PC-9 (cell line): ENCODE measurements around the gene ATAD3A. TPM values are rescaled to one million over a fixed set of nuclear protein-coding genes. Genes with fewer than 3 reads are reported as not detected.

Experiments used
- BruUV-seq: library from RNA; stranded (reverse); fragments of 400-500 nt; replicated peaks from 2 replicates; lab custom pipeline; 2021; lab: Mats Ljungman, UMichigan
- CTCF ChIA-PET: fragments of 300-600 bp; sonication (Branson Sonifier 250); formaldehyde crosslinking; loops from one replicate; lab custom pipeline; 2022; ENCODE audit warnings: antibody characterized with exemption; lab: Charles Lee
- POLR2A ChIA-PET: fragments of 300-600 bp; sonication (Branson Sonifier 250); formaldehyde crosslinking; loops from one replicate; lab custom pipeline; 2022; ENCODE audit warnings: antibody characterized with exemption; ENCODE audit not compliant: unreplicated experiment; lab: Charles Lee
- DNase-seq, 2 experiments: peaks; one replicate each; pipeline versions ENCODE4 v3.0.0 to v3.0.0-alpha.2; 2015 to 2022; ENCODE audit warnings: mixed read lengths in 1 of 2
- H2AFZ ChIP-seq: fragments of 200-600 bp; sonication (generic); 2 replicates; pipeline ENCODE4 v1.8.1; 2017; ENCODE audit warnings: antibody characterized with exemption
- H3F3A ChIP-seq: fragments of 200-600 bp; sonication (generic); 2 replicates; pipeline ENCODE4 v1.8.1; 2017; ENCODE audit warnings: antibody characterized with exemption, mild to moderate bottlenecking, low read depth; ENCODE audit not compliant: insufficient read depth
- H3K27ac ChIP-seq: fragments of 200-600 bp; sonication (generic); 2 replicates; pipeline ENCODE4 v1.6.1; 2016; ENCODE audit warnings: mixed run types
- H3K27me3 ChIP-seq: fragments of 200-600 bp; sonication (generic); 2 replicates; pipeline ENCODE4 v1.6.1; 2016; ENCODE audit warnings: low read depth, mixed run types; ENCODE audit not compliant: insufficient read depth
- H3K36me3 ChIP-seq: fragments of 200-600 bp; sonication (generic); 2 replicates; pipeline ENCODE4 v1.6.1; 2016; ENCODE audit warnings: low read depth, mixed run types
- H3K4me1 ChIP-seq: fragments of 200-600 bp; sonication (generic); replicated peaks from 2 replicates; pipeline ENCODE4 v1.6.1; 2016; ENCODE audit warnings: mixed run types; ENCODE audit not compliant: insufficient read depth
- H3K4me2 ChIP-seq: fragments of 200-600 bp; sonication (generic); 2 replicates; pipeline ENCODE4 v1.6.1; 2017; ENCODE audit warnings: mixed run types
- H3K4me3 ChIP-seq: fragments of 200-600 bp; sonication (generic); 2 replicates; pipeline ENCODE4 v1.6.1; 2016; ENCODE audit warnings: mixed run types
- H3K79me2 ChIP-seq: fragments of 200-600 bp; sonication (generic); 2 replicates; pipeline ENCODE4 v1.6.1; 2017; ENCODE audit warnings: low read depth, mixed run types
- H3K9me2 ChIP-seq: fragments of 200-600 bp; sonication (generic); 2 replicates; pipeline ENCODE4 v1.8.1; 2017; ENCODE audit warnings: mild to moderate bottlenecking; ENCODE audit not compliant: insufficient read depth
- H3K9me3 ChIP-seq: fragments of 200-600 bp; sonication (generic); 2 replicates; pipeline ENCODE4 v1.8.1; 2016; ENCODE audit warnings: low read depth; ENCODE audit not compliant: insufficient read depth
- H4K20me1 ChIP-seq: fragments of 200-600 bp; sonication (generic); 2 replicates; pipeline ENCODE4 v1.8.1; 2017; ENCODE audit not compliant: insufficient read depth
- EZH2 ChIP-seq: fragments of 200-600 bp; sonication (generic); IDR thresholded peaks from 2 replicates; pipeline ENCODE4 v1.8.0; 2017; ENCODE audit warnings: antibody characterized with exemption, low read depth
- intact Hi-C: fragments of 100-400 bp; cut with micrococcal nuclease; formaldehyde crosslinking; loops from one replicate; pipeline ENCODE4 v1.10.0; 2022; ENCODE audit not compliant: unreplicated experiment
- total RNA-seq: library from RNA; stranded (reverse); gene quantifications from 2 replicates; pipeline ENCODE4 v1.2.3, GENCODE V29; 2021
- TF ChIP-seq, protein P1 (sequence below): fragments of 200-600 bp; sonication (generic); conservative IDR thresholded peaks from 2 replicates; pipeline ENCODE4 v1.6.1; 2017; ENCODE audit warnings: mixed run types, antibody characterized with exemption, mild to moderate bottlenecking, moderate library complexity

Gene ATAD3A
- total RNA-seq, 1 experiment from 2014 or later: 43.6 TPM

DNA sequence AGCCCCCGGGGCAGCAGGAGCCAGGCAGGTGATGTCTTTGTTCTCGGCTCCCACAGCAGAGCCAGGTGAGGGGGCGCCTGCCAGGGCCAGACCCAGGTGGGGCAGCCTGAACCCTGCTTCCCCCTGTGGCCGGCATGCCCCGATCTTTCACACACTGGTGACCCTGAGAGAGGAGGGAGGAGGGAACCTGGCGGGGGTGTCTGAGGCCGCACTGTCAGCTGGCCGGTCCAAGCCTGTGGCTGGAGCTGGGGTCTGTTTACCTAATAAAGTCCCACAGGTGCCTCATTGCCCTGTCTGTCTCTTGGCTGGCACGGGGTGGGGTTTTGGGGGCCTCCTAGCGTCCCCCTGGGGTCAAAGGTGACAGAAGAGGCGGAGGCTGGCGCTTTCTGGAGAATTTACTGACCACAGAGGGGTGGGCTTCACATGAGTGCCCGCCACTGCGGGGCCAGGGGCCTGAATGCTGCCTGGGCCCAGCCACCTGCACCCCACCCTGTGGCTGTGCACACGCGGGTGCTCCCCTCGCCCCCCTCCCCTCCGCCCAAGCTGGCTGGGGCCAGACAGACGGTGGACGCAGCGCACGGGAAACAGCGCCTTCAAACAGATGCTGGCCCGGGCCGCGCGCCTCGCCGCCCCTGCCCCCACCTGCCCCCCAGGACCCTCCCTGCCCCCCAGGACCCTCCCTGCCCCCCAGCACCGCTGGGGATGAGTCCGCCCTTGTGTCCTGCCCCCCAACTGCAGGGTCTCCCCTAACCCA, 22.6 kb downstream of the ATAD3A start:
- ChIA-PET POLR2A (no interaction called here), CTCF (no interaction called here)
- intact Hi-C loops: no loop called here
- H3K36me3 ChIP-seq: no peaks in the 10 kb centered on the region
- H3K27ac ChIP-seq: no peak overlapping the region
- no peaks in the 10 kb centered on the region for H3K4me1 ChIP-seq
- H3K9me2 ChIP-seq: no peaks in the 10 kb centered on the region
- H3K4me2 ChIP-seq: no peak overlapping the region
- H3K27me3 ChIP-seq: no peaks in the 10 kb centered on the region
- no peaks in the 10 kb centered on the region for H3K9me3 ChIP-seq
- peaks cover 25% of the 10 kb centered on the region; the same call in 1 of the 2 replicates for H3F3A ChIP-seq
- no TSS peak for BruUV-seq
- peaks cover 8% of the 10 kb centered on the region; the same call in 1 of the 2 replicates for H4K20me1 ChIP-seq
- no peak for DNase-seq
- no peak overlapping the region for H2AFZ ChIP-seq
- H3K79me2 ChIP-seq: no peaks in the 10 kb centered on the region
- no peak overlapping the region for H3K4me3 ChIP-seq
- TF ChIP-seq, protein P1, sequence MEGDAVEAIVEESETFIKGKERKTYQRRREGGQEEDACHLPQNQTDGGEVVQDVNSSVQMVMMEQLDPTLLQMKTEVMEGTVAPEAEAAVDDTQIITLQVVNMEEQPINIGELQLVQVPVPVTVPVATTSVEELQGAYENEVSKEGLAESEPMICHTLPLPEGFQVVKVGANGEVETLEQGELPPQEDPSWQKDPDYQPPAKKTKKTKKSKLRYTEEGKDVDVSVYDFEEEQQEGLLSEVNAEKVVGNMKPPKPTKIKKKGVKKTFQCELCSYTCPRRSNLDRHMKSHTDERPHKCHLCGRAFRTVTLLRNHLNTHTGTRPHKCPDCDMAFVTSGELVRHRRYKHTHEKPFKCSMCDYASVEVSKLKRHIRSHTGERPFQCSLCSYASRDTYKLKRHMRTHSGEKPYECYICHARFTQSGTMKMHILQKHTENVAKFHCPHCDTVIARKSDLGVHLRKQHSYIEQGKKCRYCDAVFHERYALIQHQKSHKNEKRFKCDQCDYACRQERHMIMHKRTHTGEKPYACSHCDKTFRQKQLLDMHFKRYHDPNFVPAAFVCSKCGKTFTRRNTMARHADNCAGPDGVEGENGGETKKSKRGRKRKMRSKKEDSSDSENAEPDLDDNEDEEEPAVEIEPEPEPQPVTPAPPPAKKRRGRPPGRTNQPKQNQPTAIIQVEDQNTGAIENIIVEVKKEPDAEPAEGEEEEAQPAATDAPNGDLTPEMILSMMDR: no peak
- no peak for TF ChIP-seq EZH2

DNA sequence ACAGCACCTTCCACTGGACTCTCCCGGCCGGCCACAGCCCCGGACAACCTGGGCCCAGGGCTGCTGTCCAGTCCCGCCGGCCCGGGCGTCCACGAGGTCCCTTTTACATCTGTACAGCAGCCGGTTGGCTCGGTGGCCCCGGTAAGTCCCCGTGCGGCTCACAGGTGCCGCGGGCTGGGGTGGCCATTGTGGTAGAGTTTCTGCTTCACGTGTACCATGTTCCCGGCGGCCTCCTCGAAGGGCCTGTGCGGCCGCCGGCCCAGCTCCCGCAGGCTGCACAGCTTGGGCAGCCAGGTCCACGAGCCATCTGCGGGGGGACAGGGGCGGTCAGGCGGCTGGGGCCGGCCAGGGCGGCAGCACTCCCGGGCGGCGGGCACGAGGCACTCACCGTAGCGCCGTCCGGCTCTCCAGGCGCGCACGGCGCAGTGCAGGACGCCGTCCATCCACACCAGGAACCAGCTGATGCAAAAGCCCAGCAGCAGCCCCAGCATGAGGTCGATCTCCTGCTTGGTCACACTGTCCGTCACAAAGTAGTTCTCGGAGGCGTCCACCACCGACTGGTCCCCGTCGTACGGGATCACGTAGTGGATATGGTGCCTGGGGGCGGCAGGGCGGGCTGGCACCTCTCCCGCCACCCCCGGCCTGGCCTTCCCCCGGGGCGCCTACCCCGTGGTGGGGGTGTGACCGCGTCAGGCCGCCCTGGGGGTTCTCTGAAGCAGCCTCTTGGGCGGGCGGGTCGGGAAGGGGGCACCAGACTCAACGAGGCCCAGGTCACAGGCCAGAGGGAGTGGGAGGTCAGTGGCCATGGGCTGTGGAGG, 23.4 kb downstream of the ATAD3A start:
- no peak for TF ChIP-seq EZH2
- TF ChIP-seq, protein P1: no peak
- ChIA-PET POLR2A (interaction anchor here (0.6 kb wide), 1 partner anchor 230 kb away, joined by 3 read pairs; no protein-coding TSS in a partner anchor), CTCF (no interaction called here)
- H3K27me3 ChIP-seq: no peaks in the 10 kb centered on the region
- H4K20me1 ChIP-seq: peaks cover 8% of the 10 kb centered on the region; the same call in 1 of the 2 replicates
- intact Hi-C loops: no loop called here
- no peaks in the 10 kb centered on the region for H3K4me1 ChIP-seq
- H3K9me3 ChIP-seq: no peaks in the 10 kb centered on the region
- no peak overlapping the region for H3K4me3 ChIP-seq
- no peaks in the 10 kb centered on the region for H3K36me3 ChIP-seq
- no peak overlapping the region for H3K27ac ChIP-seq
- no peak overlapping the region for H3K4me2 ChIP-seq
- no peaks in the 10 kb centered on the region for H3K79me2 ChIP-seq
- H3K9me2 ChIP-seq: no peaks in the 10 kb centered on the region
- H3F3A ChIP-seq: peaks cover 25% of the 10 kb centered on the region; the same call in 1 of the 2 replicates
- no peak overlapping the region for H2AFZ ChIP-seq
- DNase-seq: no peak
- BruUV-seq: no TSS peak
